GM21423 (cell line): ENCODE data around the gene SF3A2.
"Not testable (repeated sequence)": the region's sequence is repeated elsewhere in the genome, so short reads cannot be mapped to it uniquely, and the experiment has no call there.

ENCODE experiments used
- ATAC-seq: cut with Tn5 transposase; IDR thresholded peaks from one replicate; pipeline ENCODE4 v1.9.1; 2021; ENCODE audit warnings: mild to moderate bottlenecking, moderate library complexity; ENCODE audit not compliant: unreplicated experiment

The SF3A2 gene

GRCh38 chr19:2236314-2237050 is at the start of gene SF3A2, which contains the start of gene PLEKHJ1:
TSS of gene SF3A2 (plus strand) at chr19:2236824. CDS start at chr19:2243419, 6,595 bp downstream.
TSS of gene PLEKHJ1 (minus strand) at chr19:2236329. CDS start at chr19:2236248, 81 bp downstream.
- ATAC-seq: peak; percentile 62

DNA sequence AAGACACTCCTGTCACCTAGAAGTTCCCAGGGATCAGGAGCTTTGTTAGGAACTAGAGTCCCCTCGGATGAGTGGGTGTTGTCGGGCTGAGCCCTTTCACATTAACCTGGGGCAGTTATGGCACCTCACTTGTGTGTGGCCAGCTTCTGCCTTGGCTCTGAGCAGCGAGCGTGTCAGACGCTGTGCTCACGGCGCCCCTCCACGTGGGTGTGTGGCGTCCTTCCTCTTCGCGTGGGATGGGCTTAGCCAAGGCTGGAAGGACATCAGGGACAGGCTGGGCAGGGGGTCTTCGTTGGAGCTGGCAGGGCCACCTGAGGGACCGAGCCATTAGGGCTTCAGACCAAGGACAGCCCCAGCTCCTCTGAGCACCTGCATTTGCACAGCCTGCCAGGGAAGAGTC is 49.5 kb upstream of the SF3A2 start:
- no peak for ATAC-seq

GRCh38 chr19:2188708-2189385 is 47.8 kb upstream of the SF3A2 start:
- ATAC-seq: no peak

GRCh38 chr19:2189880-2190279 is 46.7 kb upstream of the SF3A2 start:
- ATAC-seq: no peak

GRCh38 chr19:2190848-2191455 is 45.7 kb upstream of the SF3A2 start:
- ATAC-seq: no peak

GRCh38 chr19:2191456-2192310 is 44.9 kb upstream of the SF3A2 start:
- ATAC-seq: no peak

DNA sequence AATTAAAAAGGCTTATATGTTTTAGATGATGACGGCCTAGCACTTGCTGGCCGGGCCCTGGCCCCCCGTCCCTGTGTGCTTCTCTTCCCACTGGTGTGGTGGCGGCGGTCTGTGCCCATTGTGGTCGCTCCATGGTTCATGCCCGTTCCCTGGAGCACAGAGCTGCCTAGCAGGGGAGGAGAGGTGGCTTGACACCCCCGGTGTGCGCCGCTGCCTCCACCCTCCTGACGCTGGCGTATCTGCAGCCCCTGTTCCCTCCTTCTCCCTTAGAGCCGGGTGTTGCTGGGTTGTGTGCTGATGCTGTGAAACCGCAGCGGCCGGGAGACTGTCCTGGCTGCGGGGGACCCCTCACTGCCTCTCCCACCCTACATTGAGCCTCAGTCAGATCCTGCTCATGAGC is 43.8 kb upstream of the SF3A2 start:
- ATAC-seq: no peak

DNA sequence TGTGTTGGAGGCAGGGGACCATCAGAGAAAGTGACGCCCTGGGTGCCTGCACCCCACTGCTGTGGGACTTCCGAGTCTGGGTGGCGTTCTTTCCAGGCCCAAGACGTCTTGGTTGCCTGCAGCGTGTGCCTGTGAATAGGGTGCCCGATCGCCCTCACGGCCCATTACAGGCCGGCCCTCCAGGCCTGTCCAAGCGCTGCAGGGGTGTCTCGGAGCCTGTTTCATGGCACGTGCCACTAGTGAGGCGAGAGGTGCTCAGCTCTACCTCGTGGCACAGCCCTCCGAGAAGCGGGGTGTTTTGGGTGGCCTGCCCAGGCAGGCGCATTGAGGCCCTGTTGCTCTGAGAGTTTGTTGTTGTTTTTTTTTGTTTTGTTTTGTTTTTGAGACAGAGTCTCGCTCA is 42.8 kb upstream of the SF3A2 start:
- ATAC-seq: no peak

GRCh38 chr19:2194513-2195078 is 42.0 kb upstream of the SF3A2 start:
- ATAC-seq: no peak

GRCh38 chr19:2195361-2195760 is 41.3 kb upstream of the SF3A2 start:
- no peak for ATAC-seq

DNA sequence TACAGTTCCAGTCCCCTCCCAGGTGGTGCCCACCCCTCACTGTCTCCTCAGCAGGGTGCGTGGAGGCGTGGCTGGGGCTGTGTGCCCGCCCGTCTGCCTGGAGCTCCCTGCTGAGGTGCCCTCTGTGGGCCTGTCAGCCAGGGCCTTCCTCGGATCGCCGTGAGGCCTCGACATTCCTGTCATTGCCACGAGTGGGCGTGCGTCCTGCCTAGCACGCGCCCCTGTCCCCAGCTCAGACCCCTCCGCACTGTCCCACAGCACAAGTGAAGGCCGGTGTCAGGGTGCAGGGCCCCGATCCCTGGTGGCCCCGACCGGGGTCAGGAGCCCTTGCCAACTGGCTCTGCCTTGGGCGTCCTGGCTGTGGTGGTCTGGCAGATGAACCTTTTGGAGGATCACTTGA is 40.7 kb upstream of the SF3A2 start:
- no peak for ATAC-seq

- ATAC-seq: no peak
These were observed 39.4 kb upstream of the SF3A2 start for GRCh38 chr19:2197270-2197669.

DNA sequence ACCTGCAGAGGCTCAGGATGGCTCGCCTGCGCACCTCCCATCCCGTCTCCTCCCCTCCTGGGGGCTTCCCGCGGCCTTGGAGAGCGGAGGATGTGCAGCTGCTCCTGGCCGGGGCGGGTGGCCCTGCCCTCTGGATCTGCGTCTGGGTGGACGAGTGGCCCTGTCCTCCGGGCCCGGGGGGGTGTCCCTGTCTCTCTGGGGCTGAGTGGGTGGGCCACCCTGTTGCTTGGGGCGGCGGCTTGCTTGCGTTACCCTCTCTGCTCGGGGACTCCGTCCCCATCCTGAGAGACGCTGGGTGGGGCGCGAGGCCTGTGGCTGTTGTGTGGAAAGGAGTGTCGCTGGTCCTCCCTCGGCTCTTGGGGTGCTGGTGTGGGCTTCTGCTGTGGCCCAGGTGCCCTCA is 38.3 kb upstream of the SF3A2 start:
- ATAC-seq: no peak

DNA sequence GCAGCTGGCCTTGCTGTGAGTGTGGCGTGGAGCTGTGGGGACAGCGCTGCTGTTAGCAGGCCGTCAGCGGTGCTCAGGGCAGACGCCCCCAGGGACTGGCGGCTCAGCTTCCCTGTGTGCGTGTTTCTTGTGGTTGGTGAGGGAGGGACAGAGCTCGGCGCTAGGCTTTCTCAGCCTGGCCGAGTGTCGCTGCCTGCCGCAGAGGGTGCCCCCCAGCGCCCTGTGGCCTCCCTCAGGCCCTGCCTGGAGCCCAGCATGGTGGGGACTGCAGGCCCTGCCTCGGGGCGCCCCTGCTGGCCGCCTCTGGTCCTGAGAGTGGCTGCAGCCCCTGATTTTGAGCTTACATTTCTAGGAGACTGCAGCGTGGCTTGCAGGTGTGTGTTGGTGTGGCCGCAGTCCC is 37.4 kb upstream of the SF3A2 start:
- no peak for ATAC-seq

DNA sequence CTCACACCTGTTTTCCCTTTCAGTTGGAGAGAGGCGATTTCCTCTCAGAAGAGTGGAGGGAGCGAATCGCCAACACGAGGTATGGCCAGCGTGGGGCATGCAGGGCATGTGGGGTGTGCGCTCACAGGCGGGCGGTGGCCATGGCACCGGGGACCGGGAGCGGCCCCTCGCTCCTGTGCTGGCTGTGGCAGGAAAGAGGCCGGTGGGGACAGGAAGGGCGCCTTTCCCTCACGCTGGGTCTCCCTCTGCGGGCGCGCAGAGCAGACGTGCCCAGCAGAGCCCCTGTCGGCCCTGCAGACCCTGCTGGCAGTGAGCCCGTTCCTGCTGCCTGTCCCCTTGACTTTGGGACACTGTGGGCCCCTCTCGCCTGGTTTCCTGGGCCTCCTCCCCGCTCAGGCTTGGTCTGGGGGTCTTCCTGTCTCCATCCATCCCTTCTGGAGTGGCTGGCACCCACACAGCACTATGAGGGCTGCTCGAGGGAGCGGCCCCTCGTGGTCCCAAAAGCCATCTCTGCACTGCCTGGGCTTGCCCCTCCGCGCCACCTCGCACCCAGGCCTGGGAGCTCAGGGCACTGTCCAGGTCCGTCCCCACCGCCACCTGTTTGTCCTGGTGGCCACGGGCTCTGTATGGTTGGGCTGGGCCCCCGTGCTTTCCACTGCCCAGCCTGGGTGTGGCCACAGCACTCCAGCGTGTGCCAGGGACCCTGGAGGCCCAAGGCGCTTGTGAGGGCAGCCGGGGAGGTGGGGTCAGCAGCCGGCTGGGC is 36.6 kb upstream of the SF3A2 start:
- no peak for ATAC-seq

DNA sequence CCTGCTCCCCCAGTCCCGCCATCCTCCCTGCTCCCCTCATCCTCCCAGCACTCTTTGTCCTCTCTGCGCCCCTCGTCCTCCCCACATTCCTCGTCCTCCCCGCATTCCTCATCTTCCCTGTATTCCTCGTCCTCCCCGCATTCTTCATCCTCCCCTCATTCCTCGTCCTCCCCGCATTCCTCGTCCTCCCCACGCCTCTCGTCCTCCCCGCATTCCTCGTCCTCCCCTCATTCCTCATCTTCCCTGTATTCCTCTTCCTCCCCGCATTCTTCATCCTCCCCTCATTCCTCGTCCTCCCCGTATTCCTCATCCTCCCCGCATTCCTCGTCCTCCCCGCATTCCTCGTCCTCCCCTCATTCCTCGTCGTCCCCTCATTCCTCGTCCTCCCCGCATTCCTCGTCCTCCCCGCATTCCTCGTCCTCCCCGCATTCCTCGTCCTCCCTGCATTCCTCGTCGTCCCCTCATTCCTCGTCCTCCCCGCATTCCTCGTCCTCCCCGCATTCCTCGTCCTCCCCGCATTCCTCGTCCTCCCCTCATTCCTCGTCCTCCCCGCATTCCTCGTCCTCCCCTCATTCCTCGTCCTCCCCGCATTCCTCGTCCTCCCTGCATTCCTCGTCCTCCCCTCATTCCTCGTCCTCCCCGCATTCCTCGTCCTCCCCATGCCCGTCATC is 35.9 kb upstream of the SF3A2 start:
- ATAC-seq: not testable (repeated sequence)

DNA sequence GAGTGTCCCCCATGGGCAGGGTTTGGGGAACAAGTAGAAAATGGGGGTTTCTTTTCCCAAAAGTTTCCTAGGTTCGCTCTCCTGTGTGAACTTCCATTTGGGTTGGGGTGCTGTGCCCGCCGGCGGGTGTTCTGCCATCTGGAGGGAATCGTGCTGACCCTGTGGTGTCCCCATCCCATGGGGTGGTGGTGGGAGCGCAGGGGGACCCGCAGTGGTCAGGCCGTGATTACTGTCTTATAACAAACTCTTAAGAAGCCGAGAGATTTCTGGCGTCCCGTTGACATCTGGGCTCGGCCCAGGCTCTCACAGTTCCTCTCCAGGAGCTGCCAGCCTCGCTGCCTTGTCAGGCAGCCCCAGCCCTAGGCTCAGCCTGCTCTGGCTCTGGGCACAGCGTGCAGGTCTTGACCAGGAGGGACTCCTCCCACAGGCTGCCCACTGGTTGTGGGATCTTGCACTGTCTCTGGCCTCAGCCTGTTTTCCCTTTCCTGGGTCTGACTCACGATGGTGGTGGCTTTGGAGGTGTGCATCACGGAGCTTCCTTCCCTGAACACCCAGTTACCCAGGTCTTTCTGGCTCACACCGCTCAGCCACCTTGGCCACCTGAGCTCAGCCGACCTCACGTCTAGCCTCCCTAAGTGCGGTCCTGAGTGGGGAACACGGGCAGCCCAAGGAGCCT is 35.0 kb upstream of the SF3A2 start:
- ATAC-seq: no peak

- no peak for ATAC-seq
These were observed 34.3 kb upstream of the SF3A2 start for GRCh38 chr19:2202366-2202765.

DNA sequence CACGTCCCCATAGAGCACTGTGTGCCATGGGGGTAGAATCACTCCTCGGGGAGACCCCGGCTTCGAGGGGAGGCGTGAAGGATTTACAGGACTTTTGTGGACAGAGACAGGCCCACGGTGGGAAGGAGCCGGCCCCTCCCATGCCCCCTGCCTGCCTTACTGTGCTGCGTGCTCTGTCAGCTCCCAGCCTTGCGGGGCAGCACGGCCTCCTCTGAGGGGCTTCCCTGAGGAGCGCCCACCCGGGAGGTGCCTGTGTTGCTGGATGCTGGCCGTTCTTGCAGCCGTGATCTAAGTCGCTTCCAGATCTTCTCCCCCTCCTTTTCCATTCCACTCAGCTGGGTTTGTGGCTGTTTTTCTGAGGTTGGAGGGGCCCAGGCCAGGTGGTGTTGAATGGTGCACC is 29.6 kb upstream of the SF3A2 start:
- ATAC-seq: no peak
